HEK293 (cell line): Measurements from ENCODE around the gene GFM1.

Experiments used
- TF ChIP-seq, protein P1 (sequence below): fragments of 450-650 bp; formaldehyde crosslinking; IDR thresholded peaks from 2 replicates; pipeline ENCODE4 v1.5.1; 2016; ENCODE audit warnings: missing biosample characterization, missing genetic modification characterization
- TF ChIP-seq, protein P2 (sequence below): fragments of 450-650 bp; formaldehyde crosslinking; IDR thresholded peaks from 2 replicates; pipeline ENCODE4 v1.5.1; 2016; ENCODE audit warnings: missing biosample characterization, missing genetic modification characterization

DNA sequence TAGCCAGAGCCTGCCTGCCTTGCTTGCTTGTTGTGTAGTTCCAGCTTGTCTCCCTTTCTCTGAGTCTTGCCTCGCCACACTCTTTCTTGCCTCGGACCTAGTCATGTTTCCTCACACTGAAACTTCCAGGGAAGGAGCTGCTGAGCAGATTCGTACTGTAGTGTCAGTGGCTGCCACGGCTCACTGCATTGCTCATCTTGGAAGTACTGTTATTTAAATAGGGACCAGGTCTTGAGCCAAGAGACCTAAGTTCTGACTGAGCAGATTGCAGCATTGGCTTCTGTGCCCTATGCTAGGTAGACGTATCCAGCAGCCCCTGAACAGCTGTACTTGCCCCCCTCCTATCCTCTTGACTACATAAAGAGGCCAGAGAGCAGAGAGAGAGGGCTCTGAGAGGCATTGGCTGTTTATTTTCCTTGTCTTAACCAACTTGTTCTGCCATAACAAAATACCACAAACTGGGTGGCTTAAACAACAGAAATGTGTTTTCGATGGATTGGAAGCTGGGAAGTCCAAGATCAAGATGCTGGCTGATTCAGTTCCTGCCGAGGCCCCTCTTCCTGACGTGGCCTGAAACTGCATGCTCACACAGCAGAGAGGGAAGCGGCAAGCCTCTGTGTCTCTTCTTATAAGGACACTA, 93.8 kb downstream of the GFM1 start:
- TF ChIP-seq, protein P1, sequence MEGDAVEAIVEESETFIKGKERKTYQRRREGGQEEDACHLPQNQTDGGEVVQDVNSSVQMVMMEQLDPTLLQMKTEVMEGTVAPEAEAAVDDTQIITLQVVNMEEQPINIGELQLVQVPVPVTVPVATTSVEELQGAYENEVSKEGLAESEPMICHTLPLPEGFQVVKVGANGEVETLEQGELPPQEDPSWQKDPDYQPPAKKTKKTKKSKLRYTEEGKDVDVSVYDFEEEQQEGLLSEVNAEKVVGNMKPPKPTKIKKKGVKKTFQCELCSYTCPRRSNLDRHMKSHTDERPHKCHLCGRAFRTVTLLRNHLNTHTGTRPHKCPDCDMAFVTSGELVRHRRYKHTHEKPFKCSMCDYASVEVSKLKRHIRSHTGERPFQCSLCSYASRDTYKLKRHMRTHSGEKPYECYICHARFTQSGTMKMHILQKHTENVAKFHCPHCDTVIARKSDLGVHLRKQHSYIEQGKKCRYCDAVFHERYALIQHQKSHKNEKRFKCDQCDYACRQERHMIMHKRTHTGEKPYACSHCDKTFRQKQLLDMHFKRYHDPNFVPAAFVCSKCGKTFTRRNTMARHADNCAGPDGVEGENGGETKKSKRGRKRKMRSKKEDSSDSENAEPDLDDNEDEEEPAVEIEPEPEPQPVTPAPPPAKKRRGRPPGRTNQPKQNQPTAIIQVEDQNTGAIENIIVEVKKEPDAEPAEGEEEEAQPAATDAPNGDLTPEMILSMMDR (tag by site-specific recombination) = no peak
- TF ChIP-seq, protein P2, sequence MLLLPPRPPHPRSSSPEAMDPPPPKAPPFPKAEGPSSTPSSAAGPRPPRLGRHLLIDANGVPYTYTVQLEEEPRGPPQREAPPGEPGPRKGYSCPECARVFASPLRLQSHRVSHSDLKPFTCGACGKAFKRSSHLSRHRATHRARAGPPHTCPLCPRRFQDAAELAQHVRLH (tag by site-specific recombination) = no peak
